HCEC 1CT (cell line): Measurements from ENCODE around the gene CCDC68.

ENCODE experiments used
- DNase-seq: peaks from one replicate; pipeline ENCODE4 v3.0.0-alpha.2; 2017

Gene CCDC68

GRCh38 chr18:54958704-54959625 is at the start of gene CCDC68:
CCDC68 (minus strand) TSS chr18:54959461; CDS start chr18:54942791, 16,670 bp downstream.
- DNase-seq, result peak; percentile 58

GRCh38 chr18:55007602-55008001 is 48.3 kb upstream of the CCDC68 start:
- DNase-seq, result no peak

- no peak for DNase-seq
Observed at GRCh38 chr18:55003695-55004094, 44.4 kb upstream of the CCDC68 start.

GRCh38 chr18:55002261-55002660 is 43.0 kb upstream of the CCDC68 start:
- DNase-seq, result no peak

- no peak for DNase-seq
Observed at GRCh38 chr18:55001394-55002024, 42.2 kb upstream of the CCDC68 start.

GRCh38 chr18:55000529-55000928 is 41.3 kb upstream of the CCDC68 start:
- DNase-seq, result no peak

- no peak for DNase-seq
Observed at GRCh38 chr18:54999016-54999415, 39.8 kb upstream of the CCDC68 start.

- DNase-seq, result no peak
Observed at GRCh38 chr18:54995421-54996143, 36.3 kb upstream of the CCDC68 start.

- no peak for DNase-seq
Observed at GRCh38 chr18:54991981-54992380, 32.7 kb upstream of the CCDC68 start.

GRCh38 chr18:54984908-54985307 is 25.6 kb upstream of the CCDC68 start:
- no peak for DNase-seq

GRCh38 chr18:54983791-54984190 is 24.5 kb upstream of the CCDC68 start:
- no peak for DNase-seq

- peak; percentile 76 for DNase-seq
Observed at GRCh38 chr18:54983041-54983686, 23.9 kb upstream of the CCDC68 start.

- no peak for DNase-seq
Observed at GRCh38 chr18:54981076-54981475, 21.8 kb upstream of the CCDC68 start.

GRCh38 chr18:54975598-54975997 is 16.3 kb upstream of the CCDC68 start:
- no peak for DNase-seq

GRCh38 chr18:54973046-54973445 is 13.8 kb upstream of the CCDC68 start:
- no peak for DNase-seq

- no peak for DNase-seq
Observed at GRCh38 chr18:54968807-54969206, 9.5 kb upstream of the CCDC68 start.

- peak; percentile 91 for DNase-seq
Observed at GRCh38 chr18:54968237-54968636, 9.0 kb upstream of the CCDC68 start.

GRCh38 chr18:54967786-54968185 is 8.5 kb upstream of the CCDC68 start:
- DNase-seq, result no peak

- DNase-seq, result no peak
Observed at GRCh38 chr18:54964741-54965140, 5.5 kb upstream of the CCDC68 start.

- DNase-seq, result no peak
Observed at GRCh38 chr18:54962919-54963645, 3.8 kb upstream of the CCDC68 start.

GRCh38 chr18:54961868-54962267 is 2.6 kb upstream of the CCDC68 start:
- DNase-seq, result no peak

GRCh38 chr18:54961016-54961423 is 1.8 kb upstream of the CCDC68 start:
- DNase-seq, result peak; percentile 87
